H1 (cell line): ENCODE data around the gene CAMTA1. TPM values are rescaled to one million over a fixed set of nuclear protein-coding genes. Genes with fewer than 3 reads are reported as not detected.
A peak's percentile ranks its signal among the peaks of the same experiment; 100 is the strongest.

ENCODE experiments used
- CTCF ChIA-PET: fragments of 300-600 bp; sonication (Branson Sonifier 250); formaldehyde crosslinking; loops from one replicate; lab custom pipeline; 2021; ENCODE audit not compliant: partially characterized antibody; lab: Charles Lee
- POLR2A ChIA-PET: fragments of 300-600 bp; sonication (Branson Sonifier 250); formaldehyde crosslinking; loops from one replicate; lab custom pipeline; 2021; ENCODE audit warnings: inconsistent platforms; ENCODE audit not compliant: partially characterized antibody; lab: Charles Lee
- DNase-seq, 2 experiments: peaks; one replicate each; pipeline versions ENCODE4 v3.0.0 to v3.0.0-alpha.2; 2010 to 2022; ENCODE audit warnings: low spot score in 2 of 2, low read depth in 1 of 2, mixed read lengths in 1 of 2
- FAIRE-seq: peaks from 2 replicates; lab custom pipeline; 2011; peaks lifted over from hg19 to GRCh38; lab: Jason Lieb, UNC
- H2AFZ ChIP-seq: 2 replicates; pipeline ENCODE4 v1.8.1; 2012; ENCODE audit warnings: low read length, inconsistent platforms
- H2AK5ac ChIP-seq: 2 replicates; pipeline ENCODE4 v1.6.1; 2013; ENCODE audit warnings: low read depth, low read length
- H2BK120ac ChIP-seq: replicated peaks from 2 replicates; pipeline ENCODE3; 2013; ENCODE audit warnings: low read depth, low read length, inconsistent platforms
- H2BK12ac ChIP-seq: 2 replicates; pipeline ENCODE4 v1.6.1; 2013; ENCODE audit warnings: low read depth, low read length
- H2BK15ac ChIP-seq: 2 replicates; pipeline ENCODE4 v1.6.1; 2013; ENCODE audit warnings: low read length
- H2BK20ac ChIP-seq: 2 replicates; pipeline ENCODE4 v1.6.1; 2013; ENCODE audit warnings: low read length
- H2BK5ac ChIP-seq: 2 replicates; pipeline ENCODE4 v1.6.1; 2013; ENCODE audit warnings: low read depth, low read length
- H3K14ac ChIP-seq: 2 replicates; pipeline ENCODE4 v1.6.1; 2013; ENCODE audit warnings: inconsistent platforms; ENCODE audit not compliant: insufficient read length
- H3K18ac ChIP-seq: 2 replicates; pipeline ENCODE4 v1.6.1; 2013; ENCODE audit warnings: low read length; ENCODE audit errors: extremely low read depth
- H3K23ac ChIP-seq: 2 replicates; pipeline ENCODE4 v1.6.1; 2013; ENCODE audit warnings: inconsistent platforms; ENCODE audit not compliant: insufficient read length
- H3K23me2 ChIP-seq: 2 replicates; pipeline ENCODE4 v1.6.1; 2013; ENCODE audit warnings: low read depth, low read length
- H3K27ac ChIP-seq: 2 replicates; pipeline ENCODE4 v1.6.1; 2011; ENCODE audit warnings: low read depth, low read length, inconsistent platforms
- H3K27me3 ChIP-seq, 4 experiments: replicated peaks in 1 of 4; 1 replicate in 1 of 4; 2 replicates in 3 of 4; pipeline versions ENCODE4 v1.6.1 to v1.8.1; 2011 to 2013; ENCODE audit warnings: low read length in 3 of 4, mild to moderate bottlenecking in 3 of 4, inconsistent platforms in 2 of 4, mixed read lengths in 2 of 4, moderate library complexity in 1 of 4; ENCODE audit not compliant: control insufficient read depth in 3 of 4, insufficient read depth in 3 of 4; ENCODE audit errors: extremely low read depth in 1 of 4
- H3K36me3 ChIP-seq, 4 experiments: 2 replicates each; pipeline versions ENCODE4 v1.6.1 to v1.8.1; 2011 to 2013; ENCODE audit warnings: mild to moderate bottlenecking in 4 of 4, low read length in 3 of 4, moderate library complexity in 2 of 4, control low read depth in 1 of 4, inconsistent platforms in 1 of 4; ENCODE audit not compliant: insufficient read depth in 4 of 4, control insufficient read depth in 2 of 4
- H3K4ac ChIP-seq: replicated peaks from 2 replicates; pipeline ENCODE3; 2013; ENCODE audit warnings: low read length, low read depth, mixed read lengths, inconsistent platforms; ENCODE audit not compliant: insufficient read length
- H3K4me1 ChIP-seq, 4 experiments: replicated peaks in 1 of 4; 1 replicate in 1 of 4; 2 replicates in 3 of 4; pipeline versions ENCODE4 v1.6.1 to v1.8.1; 2011 to 2013; ENCODE audit warnings: low read length in 3 of 4, inconsistent platforms in 2 of 4, mixed read lengths in 1 of 4; ENCODE audit not compliant: insufficient read depth in 4 of 4, control insufficient read depth in 3 of 4
- H3K4me2 ChIP-seq, 2 experiments: 2 replicates each; pipeline versions ENCODE4 v1.6.1 to v1.8.1; 2011 to 2013; ENCODE audit warnings: low read depth in 2 of 2, low read length in 2 of 2, control low read depth in 1 of 2, inconsistent platforms in 1 of 2, mild to moderate bottlenecking in 1 of 2; ENCODE audit not compliant: insufficient read depth in 1 of 2
- H3K4me3 ChIP-seq, 4 experiments: fragments of 200-600, 300-600 bp in 1 of 4; sonication (generic), shearing (Covaris generic), sonication (Bioruptor Twin) in 1 of 4; 2 replicates each; pipeline versions ENCODE4 v1.5.1 to v1.8.1; 2011 to 2016; ENCODE audit warnings: low read length in 4 of 4, low read depth in 3 of 4, control low read depth in 2 of 4, inconsistent platforms in 2 of 4, mild to moderate bottlenecking in 2 of 4, mixed read lengths in 1 of 4, moderate library complexity in 1 of 4; ENCODE audit not compliant: insufficient read depth in 2 of 4; ENCODE audit errors: extremely low read depth in 1 of 4
- H3K56ac ChIP-seq: replicated peaks from 2 replicates; pipeline ENCODE3; 2013; ENCODE audit warnings: low read depth, mild to moderate bottlenecking, mixed read lengths, low read length, inconsistent platforms; ENCODE audit not compliant: insufficient read length
- H3K79me1 ChIP-seq: 2 replicates; pipeline ENCODE4 v1.6.1; 2013; ENCODE audit warnings: low read depth, low read length, control low read depth
- H3K79me2 ChIP-seq, 2 experiments: 2 replicates each; pipeline versions ENCODE4 v1.6.1 to v1.8.1; 2012 to 2013; ENCODE audit warnings: low read length in 2 of 2, mild to moderate bottlenecking in 2 of 2, inconsistent platforms in 1 of 2; ENCODE audit not compliant: insufficient read depth in 2 of 2, control insufficient read depth in 1 of 2
- H3K9ac ChIP-seq, 4 experiments: replicated peaks in 1 of 4; 1 replicate in 1 of 4; 2 replicates in 3 of 4; pipeline versions ENCODE4 v1.6.1 to v1.8.1; 2011 to 2013; ENCODE audit warnings: low read depth in 3 of 4, low read length in 3 of 4, control low read depth in 2 of 4, mild to moderate bottlenecking in 2 of 4, moderate library complexity in 2 of 4, inconsistent platforms in 1 of 4; ENCODE audit errors: extremely low read depth in 1 of 4
- H3K9me3 ChIP-seq, 2 experiments: 2 replicates each; pipeline versions ENCODE4 v1.6.1 to v1.8.1; 2012 to 2013; ENCODE audit warnings: mild to moderate bottlenecking in 2 of 2, moderate library complexity in 2 of 2, control low read depth in 1 of 2, inconsistent platforms in 1 of 2, low read depth in 1 of 2, low read length in 1 of 2, mixed read lengths in 1 of 2; ENCODE audit not compliant: insufficient read depth in 2 of 2
- H4K20me1 ChIP-seq, 2 experiments: replicated peaks in 1 of 2; 2 replicates each; pipeline versions ENCODE3 to v1.8.1; 2011 to 2013; ENCODE audit warnings: inconsistent platforms in 2 of 2, low read length in 2 of 2, mild to moderate bottlenecking in 1 of 2; ENCODE audit not compliant: insufficient read depth in 2 of 2, control insufficient read depth in 1 of 2
- H4K5ac ChIP-seq: 2 replicates; pipeline ENCODE4 v1.6.1; 2013; ENCODE audit warnings: low read length, low read depth, mixed read lengths, inconsistent platforms; ENCODE audit not compliant: insufficient read length
- H4K8ac ChIP-seq: 2 replicates; pipeline ENCODE4 v1.8.0; 2013; ENCODE audit warnings: mild to moderate bottlenecking, moderate library complexity, low read length, inconsistent platforms; ENCODE audit not compliant: insufficient read depth; ENCODE audit errors: extremely low read depth
- H4K91ac ChIP-seq: replicated peaks from 2 replicates; pipeline ENCODE3; 2013; ENCODE audit warnings: low read length, mixed read lengths, inconsistent platforms; ENCODE audit not compliant: insufficient read length
- EZH2 ChIP-seq: fragments of 200-600 bp; sonication (generic); IDR thresholded peaks from 2 replicates; pipeline ENCODE4 v1.7.1; 2012; ENCODE audit warnings: low read depth, mild to moderate bottlenecking, moderate library complexity, low read length, inconsistent platforms; ENCODE audit not compliant: severe bottlenecking
- WGBS, 2 experiments: shearing (Covaris generic) in 1 of 2; methylation state at CpG; one replicate each; pipeline versions ENCODE4 v1.1.6 to v1.1.7; 2013 to 2015; ENCODE audit warnings: low lambda C conversion rate in 2 of 2, mixed read lengths in 2 of 2, inconsistent platforms in 1 of 2, low coverage in 1 of 2, missing lambda C conversion rate in 1 of 2; ENCODE audit not compliant: insufficient replicate concordance in 2 of 2, insufficient coverage in 1 of 2, insufficient read length in 1 of 2; ENCODE audit errors: extremely low coverage in 1 of 2, missing lambda C conversion rate in 1 of 2; 5-methylcytosine and 5-hydroxymethylcytosine counted together
- polyA plus RNA-seq, 7 experiments: library from polyadenylated mRNA; depleted of rRNA in 3 of 7; stranded (reverse) in 5 of 7; unstranded in 2 of 7; fragments of >200 nt in 5 of 7; fragments of 200-250 nt in 2 of 7; gene quantifications; 1 replicate in 5 of 7; 2 replicates in 1 of 7; 4 replicates in 1 of 7; pipeline versions ENCODE4 v1.2.1 to v1.2.3, GENCODE V29; 2011 to 2013; ENCODE audit warnings: missing spikeins in 2 of 7, mixed read lengths in 2 of 7
- total RNA-seq: library from RNA; stranded (reverse); fragmentation: NEBNext Ultra II Directional; extraction: Animal tissue kit (Norgen Biotek cat#: 25700); gene quantifications from 2 replicates; pipeline ENCODE4 v1.2.1, GENCODE V29; 2021
- TF ChIP-seq, protein P1 (sequence below): IDR thresholded peaks from 2 replicates; pipeline ENCODE4 v1.6.1; 2012; ENCODE audit warnings: low read length, inconsistent platforms

The CAMTA1 gene
- total and polyA plus RNA-seq, 2 of the 8 experiments (the other 6 are each of a cell fraction or from before 2014, with no cell fraction given), result 65.0 to 119 TPM

DNA sequence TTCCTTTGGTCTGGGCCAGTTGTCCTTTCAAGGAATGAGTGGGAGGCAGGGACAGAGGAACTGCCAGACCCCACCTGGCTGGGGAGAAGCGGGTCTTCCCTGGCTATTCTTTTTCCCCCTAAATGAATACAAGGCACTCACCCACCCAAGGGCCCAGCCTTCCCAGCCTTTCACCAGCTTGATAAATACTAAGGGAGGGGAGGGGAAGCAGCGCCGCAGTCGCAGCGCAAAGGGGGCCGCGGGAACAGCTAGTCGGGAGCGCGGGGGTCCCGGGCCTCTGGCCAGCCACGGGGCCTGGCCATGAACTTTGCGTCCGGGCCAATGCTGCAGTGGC is 894.6 kb downstream of the CAMTA1 start:
- FAIRE-seq, result no peak

More for the DNA sequence above, 894.6 kb downstream of the CAMTA1 start:
- Histone ChIP-seq H3K27me3 (peaks cover 0 to 20% (median 14%) of the 10 kb centered on the region in 4 experiments; a peak in 6 of 7 replicates), H4K5ac (peak overlapping the region; percentile 14), H2BK20ac (no peak overlapping the region), H3K9ac (peak overlapping the region in 2 of 4 experiments; percentile 65 to 77; a peak in 3 of 7 replicates), H3K36me3 (no peaks in the 10 kb centered on the region), H4K8ac (peak overlapping the region; percentile 96; the same call in 1 of the 2 replicates), H4K91ac (no peak overlapping the region), H3K4me2 (peak overlapping the region; percentile 65 to 74), H2BK12ac (no peak overlapping the region), H2AK5ac (no peak overlapping the region), H3K79me2 (no peaks in the 10 kb centered on the region), H3K79me1 (no peaks in the 10 kb centered on the region), H3K9me3 (no peaks in the 10 kb centered on the region), H2AFZ (no peak overlapping the region), H2BK120ac (no peak overlapping the region), H3K4ac (no peak overlapping the region), H3K4me3 (peak overlapping the region; percentile 47 to 74 (median 54)), H2BK5ac (no peak overlapping the region), H2BK15ac (no peak overlapping the region), H3K56ac (no peak overlapping the region), H3K23ac (no peak overlapping the region), H3K14ac (no peak overlapping the region), H3K4me1 (peaks cover 0 to 3% (median 3%) of the 10 kb centered on the region in 4 experiments; a peak in 4 of 7 replicates), H4K20me1 (no peaks in the 10 kb centered on the region), H3K18ac (no peak overlapping the region; the same call in 1 of the 2 replicates), H3K27ac (no peak overlapping the region), H3K23me2 (peaks cover 2% of the 10 kb centered on the region; the same call in 1 of the 2 replicates)
- TF ChIP-seq, protein P1, sequence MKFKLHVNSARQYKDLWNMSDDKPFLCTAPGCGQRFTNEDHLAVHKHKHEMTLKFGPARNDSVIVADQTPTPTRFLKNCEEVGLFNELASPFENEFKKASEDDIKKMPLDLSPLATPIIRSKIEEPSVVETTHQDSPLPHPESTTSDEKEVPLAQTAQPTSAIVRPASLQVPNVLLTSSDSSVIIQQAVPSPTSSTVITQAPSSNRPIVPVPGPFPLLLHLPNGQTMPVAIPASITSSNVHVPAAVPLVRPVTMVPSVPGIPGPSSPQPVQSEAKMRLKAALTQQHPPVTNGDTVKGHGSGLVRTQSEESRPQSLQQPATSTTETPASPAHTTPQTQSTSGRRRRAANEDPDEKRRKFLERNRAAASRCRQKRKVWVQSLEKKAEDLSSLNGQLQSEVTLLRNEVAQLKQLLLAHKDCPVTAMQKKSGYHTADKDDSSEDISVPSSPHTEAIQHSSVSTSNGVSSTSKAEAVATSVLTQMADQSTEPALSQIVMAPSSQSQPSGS, result no peak
- peak; percentile 35 for TF ChIP-seq EZH2
- ChIA-PET CTCF (interaction anchor here (0.9 to 23.6 kb wide), 7 partner anchors 11 to 671 kb away, joined by 3 to 554 read pairs (median 5); no protein-coding TSS in a partner anchor), POLR2A (interaction anchor here (0.7 to 3.1 kb wide), 4 partner anchors 10 to 92 kb away, joined by 3 to 23 read pairs (median 14); no protein-coding TSS in a partner anchor)
- WGBS, 2 experiments, result 20% methylated on average over 1 of the region's 14 CpGs; no CpG with 5 or more reads in 1 of the 2 experiments
- no peak for DNase-seq
